PFSK-1 (cell line): Measurements from ENCODE around the gene DPM1.

Source experiments
- FOXP2 ChIP-seq: optimal IDR thresholded peaks from 2 replicates; pipeline ENCODE3; 2011; ENCODE audit warnings: borderline replicate concordance, control low read depth, inconsistent platforms; ENCODE audit not compliant: insufficient read depth; ENCODE audit errors: extremely low read length, extremely low read depth
- POLR2AphosphoS5 ChIP-seq: IDR thresholded peaks from 2 replicates; pipeline ENCODE4 v1.6.1; 2012; ENCODE audit warnings: low read depth, mild to moderate bottlenecking, control low read depth, low read length, moderate library complexity
- REST ChIP-seq, 2 experiments: IDR thresholded peaks; 2 replicates each; pipeline versions ENCODE4 v1.6.1 to v1.8.0; 2011 to 2012; ENCODE audit warnings: low read depth in 2 of 2, low read length in 2 of 2, control low read depth in 1 of 2, inconsistent platforms in 1 of 2, mild to moderate bottlenecking in 1 of 2, moderate library complexity in 1 of 2; ENCODE audit not compliant: insufficient read depth in 1 of 2
- SIN3A ChIP-seq: IDR thresholded peaks from 2 replicates; pipeline ENCODE4 v1.6.1; 2012; ENCODE audit warnings: mild to moderate bottlenecking, low read length, moderate library complexity, borderline replicate concordance; ENCODE audit not compliant: insufficient read depth

- TF ChIP-seq REST (IDR thresholded peaks at IDR 0.05; ENCODE audit: insufficient read depth in 1 of 2, low read depth in 2 of 2, low read length in 2 of 2) (no peak), POLR2AphosphoS5 (no peak), SIN3A (no peak), FOXP2 (no peak)
Observed at GRCh38 chr20:51003753-51004152, 45.4 kb upstream of the DPM1 start.
